KMS-11 (cell line): ENCODE results near the gene SBK3.
"Not testable (repeated sequence)": the region's sequence is repeated elsewhere in the genome, so short reads cannot be mapped to it uniquely, and the experiment has no call there.

Experiments
- H2AFZ ChIP-seq: fragments of 200-600 bp; sonication (generic); 2 replicates; pipeline ENCODE4 v1.6.1; 2016; ENCODE audit warnings: antibody characterized with exemption, mixed run types, low read depth
- H3K27ac ChIP-seq: fragments of 200-600 bp; sonication (generic); 2 replicates; pipeline ENCODE4 v1.6.1; 2016; ENCODE audit warnings: mild to moderate bottlenecking, mixed run types
- H3K27me3 ChIP-seq: fragments of 200-600 bp; sonication (generic); 2 replicates; pipeline ENCODE4 v1.6.1; 2017; ENCODE audit warnings: mild to moderate bottlenecking, low read depth, mixed run types, moderate library complexity; ENCODE audit not compliant: insufficient read depth
- H3K36me3 ChIP-seq: fragments of 200-600 bp; sonication (generic); 2 replicates; pipeline ENCODE4 v1.6.1; 2017; ENCODE audit warnings: mild to moderate bottlenecking, mixed run types; ENCODE audit not compliant: insufficient read depth
- H3K4me1 ChIP-seq: fragments of 200-600 bp; sonication (generic); 2 replicates; pipeline ENCODE4 v1.6.1; 2016; ENCODE audit warnings: mild to moderate bottlenecking, low read depth, mixed run types; ENCODE audit not compliant: poor library complexity, severe bottlenecking
- H3K4me2 ChIP-seq: fragments of 200-600 bp; sonication (generic); 2 replicates; pipeline ENCODE4 v1.7.0; 2016; ENCODE audit warnings: mild to moderate bottlenecking, mixed run types
- H3K4me3 ChIP-seq: fragments of 200-600 bp; sonication (generic); IDR thresholded peaks from 2 replicates; pipeline ENCODE4 v1.6.1; 2017; ENCODE audit warnings: low read depth, low read length, mixed read lengths; ENCODE audit not compliant: insufficient read depth
- H3K79me2 ChIP-seq: fragments of 200-600 bp; sonication (generic); 2 replicates; pipeline ENCODE4 v1.6.1; 2016; ENCODE audit warnings: low read depth, mixed run types; ENCODE audit not compliant: insufficient read depth
- H3K9ac ChIP-seq: fragments of 200-600 bp; sonication (generic); 2 replicates; pipeline ENCODE4 v1.6.1; 2016; ENCODE audit warnings: mild to moderate bottlenecking, mixed run types
- H4K20me1 ChIP-seq: fragments of 200-600 bp; sonication (generic); 2 replicates; pipeline ENCODE4 v1.6.1; 2016; ENCODE audit warnings: mild to moderate bottlenecking, mixed run types; ENCODE audit not compliant: insufficient read depth
- TF ChIP-seq, protein P1 (sequence below): fragments of 200-600 bp; sonication (generic); conservative IDR thresholded peaks from 2 replicates; pipeline ENCODE4 v1.6.1; 2017; ENCODE audit warnings: low read depth, mild to moderate bottlenecking, antibody characterized with exemption, low read length, moderate library complexity, mixed read lengths

SBK3 gene

DNA sequence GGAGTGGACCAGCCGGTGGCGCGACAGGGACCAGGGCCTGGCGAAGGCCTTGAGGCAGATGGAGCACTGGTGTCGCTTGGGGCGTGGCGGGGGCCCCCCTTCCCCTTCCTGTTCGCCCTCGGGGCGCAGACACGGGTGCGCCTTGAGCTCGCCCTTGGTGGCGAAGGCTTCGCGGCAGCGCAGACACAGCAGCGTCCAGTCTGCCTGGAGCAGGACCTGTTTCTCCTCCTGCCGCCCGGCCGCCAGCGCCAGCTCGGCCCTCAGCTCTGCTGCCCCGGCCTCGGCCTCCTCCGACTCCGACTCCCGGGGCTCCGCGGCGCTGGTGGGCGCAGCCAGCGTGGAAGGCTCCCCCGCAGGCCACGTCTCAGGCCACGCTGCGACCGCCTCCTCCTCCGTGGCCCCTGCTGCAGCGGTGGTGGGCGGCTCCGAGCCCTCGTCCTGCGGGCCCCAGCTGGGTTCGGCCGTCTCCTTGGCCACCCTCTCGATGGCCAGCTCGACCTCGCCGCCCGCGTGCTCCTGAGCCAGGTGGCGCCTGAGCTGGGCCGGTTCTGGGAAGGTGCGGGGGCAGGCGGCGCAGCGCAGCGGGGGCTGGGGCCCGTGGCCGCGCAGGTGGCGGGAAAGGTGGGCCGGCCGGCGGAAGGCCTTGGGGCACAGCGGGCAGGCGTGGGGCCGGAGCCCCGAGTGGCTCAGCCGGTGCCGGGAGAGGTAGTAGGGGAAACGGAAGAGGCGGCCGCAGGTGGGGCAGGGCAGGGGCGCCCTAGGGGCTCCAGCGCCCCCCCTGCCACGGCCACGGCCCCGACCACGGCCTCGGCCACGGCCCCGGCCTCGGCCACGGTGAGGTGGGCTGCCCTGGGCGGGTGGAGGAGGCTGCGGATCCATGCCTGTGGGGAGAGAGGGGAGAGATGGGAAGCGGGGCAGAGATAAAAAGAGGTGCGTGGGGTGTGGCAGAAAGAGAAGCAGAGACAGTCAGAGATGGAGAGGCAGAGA, 33.7 kb upstream of the SBK3 start:
- Histone ChIP-seq H3K4me3 (no peak overlapping the region), H4K20me1 (no peaks in the 10 kb centered on the region), H3K79me2 (no peaks in the 10 kb centered on the region), H3K36me3 (no peaks in the 10 kb centered on the region), H2AFZ (no peak overlapping the region), H3K4me2 (peak overlapping the region; percentile 54; the same call in 1 of the 2 replicates), H3K4me1 (no peaks in the 10 kb centered on the region), H3K27me3 (peaks cover 4% of the 10 kb centered on the region; the same call in 1 of the 2 replicates), H3K27ac (no peak overlapping the region), H3K9ac (no peak overlapping the region)
- TF ChIP-seq, protein P1, sequence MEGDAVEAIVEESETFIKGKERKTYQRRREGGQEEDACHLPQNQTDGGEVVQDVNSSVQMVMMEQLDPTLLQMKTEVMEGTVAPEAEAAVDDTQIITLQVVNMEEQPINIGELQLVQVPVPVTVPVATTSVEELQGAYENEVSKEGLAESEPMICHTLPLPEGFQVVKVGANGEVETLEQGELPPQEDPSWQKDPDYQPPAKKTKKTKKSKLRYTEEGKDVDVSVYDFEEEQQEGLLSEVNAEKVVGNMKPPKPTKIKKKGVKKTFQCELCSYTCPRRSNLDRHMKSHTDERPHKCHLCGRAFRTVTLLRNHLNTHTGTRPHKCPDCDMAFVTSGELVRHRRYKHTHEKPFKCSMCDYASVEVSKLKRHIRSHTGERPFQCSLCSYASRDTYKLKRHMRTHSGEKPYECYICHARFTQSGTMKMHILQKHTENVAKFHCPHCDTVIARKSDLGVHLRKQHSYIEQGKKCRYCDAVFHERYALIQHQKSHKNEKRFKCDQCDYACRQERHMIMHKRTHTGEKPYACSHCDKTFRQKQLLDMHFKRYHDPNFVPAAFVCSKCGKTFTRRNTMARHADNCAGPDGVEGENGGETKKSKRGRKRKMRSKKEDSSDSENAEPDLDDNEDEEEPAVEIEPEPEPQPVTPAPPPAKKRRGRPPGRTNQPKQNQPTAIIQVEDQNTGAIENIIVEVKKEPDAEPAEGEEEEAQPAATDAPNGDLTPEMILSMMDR, result no peak

DNA sequence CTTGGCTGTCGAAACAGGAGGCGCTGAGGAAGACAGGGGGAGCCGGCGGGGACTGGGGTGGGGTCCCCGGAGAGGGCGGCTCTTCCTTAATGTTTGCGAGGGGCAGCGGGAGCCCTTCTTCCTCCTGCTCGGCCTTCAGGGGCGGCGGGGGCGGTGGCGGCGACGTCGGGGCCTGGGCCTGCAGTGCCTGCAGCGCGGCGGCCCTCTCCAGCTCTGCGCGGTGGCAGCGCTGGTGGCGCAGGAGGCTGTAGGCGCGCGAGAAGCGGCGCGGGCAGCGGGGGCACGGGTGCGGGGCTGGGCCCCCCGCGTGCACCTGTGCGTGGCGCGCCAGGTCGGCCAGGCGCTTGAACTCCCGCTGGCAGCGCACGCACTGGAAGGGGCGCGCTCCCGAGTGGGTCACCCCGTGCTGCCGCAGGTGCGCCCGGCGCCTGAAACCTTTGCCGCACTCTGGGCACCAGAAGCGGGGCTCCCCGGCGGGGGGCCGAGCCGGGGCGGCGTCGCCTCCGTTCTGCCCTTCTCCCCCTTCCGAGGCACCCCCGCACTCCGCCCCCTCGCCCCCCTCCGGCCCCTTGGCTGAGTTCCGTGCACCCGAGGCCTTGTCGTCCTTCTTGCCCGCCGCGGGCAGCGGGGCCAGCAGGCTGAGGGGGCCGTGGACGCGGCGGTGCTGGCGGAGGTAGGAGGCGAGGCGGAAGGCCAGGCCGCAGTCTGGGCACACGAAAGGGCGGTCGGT, 32.9 kb upstream of the SBK3 start:
- TF ChIP-seq, protein P1, result no peak
- Histone ChIP-seq H3K4me3 (no peak overlapping the region), H3K9ac (no peak overlapping the region)

GRCh38 chr19:55576746-55577145, 31.4 kb upstream of the SBK3 start:
- H3K4me3 ChIP-seq, result no peak overlapping the region
- H2AFZ ChIP-seq, result no peak overlapping the region
- no peaks in the 10 kb centered on the region for H3K27me3 ChIP-seq
- no peaks in the 10 kb centered on the region for H3K79me2 ChIP-seq
- TF ChIP-seq, protein P1, result no peak
- no peak overlapping the region for H3K4me2 ChIP-seq
- no peaks in the 10 kb centered on the region for H3K36me3 ChIP-seq
- no peaks in the 10 kb centered on the region for H4K20me1 ChIP-seq
- H3K27ac ChIP-seq, result no peak overlapping the region
- H3K9ac ChIP-seq, result no peak overlapping the region
- no peaks in the 10 kb centered on the region for H3K4me1 ChIP-seq

More for the DNA sequence above, 32.9 kb upstream of the SBK3 start:
- no peak overlapping the region for H2AFZ ChIP-seq
- no peaks in the 10 kb centered on the region for H3K36me3 ChIP-seq
- no peaks in the 10 kb centered on the region for H3K79me2 ChIP-seq
- no peaks in the 10 kb centered on the region for H3K4me1 ChIP-seq
- H3K4me2 ChIP-seq, result no peak overlapping the region
- peaks cover 4% of the 10 kb centered on the region; the same call in 1 of the 2 replicates for H3K27me3 ChIP-seq
- H3K27ac ChIP-seq, result no peak overlapping the region
- H4K20me1 ChIP-seq, result no peaks in the 10 kb centered on the region

GRCh38 chr19:55573929-55574328, 28.6 kb upstream of the SBK3 start:
- H3K79me2 ChIP-seq, H3K36me3 ChIP-seq, H3K9ac ChIP-seq, H3K27ac ChIP-seq, H2AFZ ChIP-seq, H4K20me1 ChIP-seq, H3K27me3 ChIP-seq, H3K4me2 ChIP-seq, H3K4me3 ChIP-seq, H3K4me1 ChIP-seq: not testable (repeated sequence)

DNA sequence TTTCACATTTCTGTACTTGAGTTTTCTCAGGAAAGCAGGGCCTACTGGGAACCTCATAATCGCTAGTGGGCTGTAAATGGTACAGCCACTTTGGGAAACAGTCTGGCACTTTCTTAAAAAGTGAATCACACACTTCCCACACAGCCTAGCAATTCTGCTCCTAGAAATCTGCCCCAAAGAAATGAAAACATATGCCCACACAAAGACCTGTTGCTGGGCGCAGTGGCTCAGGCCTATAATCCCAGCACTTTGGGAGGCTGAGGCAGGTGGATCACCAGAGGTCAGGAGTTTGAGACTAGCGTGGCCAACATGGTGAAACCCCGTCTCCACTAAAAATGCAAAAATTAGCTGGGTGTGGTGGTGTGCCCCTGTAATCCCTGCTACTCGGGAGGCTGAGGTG, 24.1 kb upstream of the SBK3 start:
- H3K9ac ChIP-seq, H3K27ac ChIP-seq, H3K79me2 ChIP-seq, H3K4me1 ChIP-seq, H3K4me3 ChIP-seq, H3K36me3 ChIP-seq, H4K20me1 ChIP-seq, H2AFZ ChIP-seq, H3K4me2 ChIP-seq: not testable (repeated sequence)
- H3K27me3 ChIP-seq, result peaks cover 31% of the 10 kb centered on the region
